ENCODE measurements around the gene GOLGA6A. TPM values are rescaled to one million over a fixed set of nuclear protein-coding genes. Genes with fewer than 3 reads are reported as not detected.

GOLGA6A gene
- total and polyA plus RNA-seq, 2 of the 8 experiments (the other 6 are each of a cell fraction or from before 2014, with no cell fraction given), result 0.80 to 1.0 TPM

DNA sequence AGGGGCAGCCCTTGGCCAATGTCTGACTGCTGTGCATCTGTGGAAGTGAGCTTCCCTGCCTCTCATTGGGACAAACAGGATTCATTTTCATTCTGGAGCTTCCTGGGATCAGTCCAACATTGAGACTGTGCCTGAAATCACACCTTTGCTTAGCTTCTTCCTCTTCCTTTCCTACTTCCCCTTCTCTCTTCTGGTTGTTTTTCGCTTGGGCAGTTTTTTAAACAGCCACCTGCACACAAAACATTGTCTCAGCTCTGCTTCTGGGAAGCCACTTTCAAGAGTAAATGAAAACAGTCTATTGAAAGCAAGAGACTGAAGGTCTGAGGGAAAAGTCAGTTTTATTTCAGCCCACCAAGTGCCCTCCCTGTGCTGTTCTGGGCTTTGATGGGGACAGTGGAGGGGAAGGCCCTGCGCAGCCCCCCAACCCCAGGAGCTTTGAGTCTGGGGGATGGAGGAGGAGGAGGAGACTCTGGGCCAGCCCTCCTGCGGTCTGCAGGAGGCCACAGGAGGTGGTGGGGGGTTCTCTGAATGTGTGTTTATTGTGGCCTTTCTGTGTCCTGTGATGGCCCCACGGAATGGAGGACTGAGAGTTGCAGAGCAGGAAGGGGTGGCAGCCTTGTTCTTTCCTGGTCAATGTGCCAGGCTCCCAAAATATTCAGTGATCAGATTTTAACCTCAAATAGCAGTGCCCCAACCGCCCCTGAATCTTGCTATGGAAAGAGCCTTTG, 40.2 kb upstream of the GOLGA6A start:
- H3K9me3 ChIP-seq (ENCODE audit: insufficient read depth in 2 of 2, low read depth in 1 of 2, low read length in 1 of 2), result no peaks in the 10 kb centered on the region
- 0 out of 2 replicates have a peak overlapping the region, but pooled peaks have one; percentile 16 for H2AFZ ChIP-seq (ENCODE audit: low read length)
- H2BK120ac ChIP-seq (replicated peaks; ENCODE audit: low read depth, low read length), result no peak overlapping the region
- H3K79me1 ChIP-seq (ENCODE audit: low read depth, low read length), result no peaks in the 10 kb centered on the region
- 51% methylated on average over 5 of the region's 5 CpGs; no CpG with 5 or more reads in 1 of the 2 experiments for WGBS, 2 experiments (ENCODE audit: extremely low coverage in 1 of 2, insufficient coverage in 1 of 2, insufficient read length in 1 of 2, insufficient replicate concordance in 2 of 2, low coverage in 1 of 2, low lambda C conversion rate in 2 of 2, missing lambda C conversion rate in 1 of 2)
- CTCF ChIA-PET (ENCODE audit: partially characterized antibody), result interaction anchor here (0.9 to 2.9 kb wide), 16 partner anchors 8 to 199 kb away, joined by 3 to 31 read pairs (median 5); partner anchors contain the start of gene STRA6
- peak overlapping the region; percentile 73 for H3K18ac ChIP-seq (ENCODE audit: extremely low read depth, low read length)
- H4K8ac ChIP-seq (ENCODE audit: extremely low read depth, insufficient read depth, low read length), result no peak overlapping the region
- peaks cover 2 to 18% (median 9%) of the 10 kb centered on the region in 4 experiments; a peak in 6 of 7 replicates for H3K27me3 ChIP-seq (replicated peaks in 1 of 4; ENCODE audit: control insufficient read depth in 3 of 4, extremely low read depth in 1 of 4, insufficient read depth in 3 of 4, low read length in 3 of 4)
- no peaks in the 10 kb centered on the region for H3K36me3 ChIP-seq (ENCODE audit: control insufficient read depth in 2 of 4, insufficient read depth in 4 of 4, low read length in 3 of 4)
- no peak overlapping the region for H4K5ac ChIP-seq (ENCODE audit: insufficient read length, low read depth, low read length)
- POLR2A ChIA-PET (ENCODE audit: partially characterized antibody), result interaction anchor here (0.8 to 1.6 kb wide), 8 partner anchors 8 to 205 kb away, joined by 3 to 5 read pairs (median 3); partner anchors contain the start of gene ISLR2
- no peak overlapping the region for H3K9ac ChIP-seq (replicated peaks in 1 of 4; ENCODE audit: extremely low read depth in 1 of 4, low read depth in 3 of 4, low read length in 3 of 4)
- TF ChIP-seq SRF (IDR thresholded peaks at IDR 0.05; ENCODE audit: low read depth, low read length) (no peak), JUND (IDR thresholded peaks at IDR 0.05; ENCODE audit: low read length) (no peak), RBBP5 (IDR thresholded peaks at IDR 0.05; ENCODE audit: borderline replicate concordance, low read depth, low read length) (peak; percentile 81; the same call in 1 of the 2 replicates), SIRT6 (IDR thresholded peaks at IDR 0.05; ENCODE audit: low read length) (no peak), ASH2L (IDR thresholded peaks at IDR 0.05; ENCODE audit: low read length) (peak; percentile 79)
- H3K23ac ChIP-seq (ENCODE audit: insufficient read length), result no peak overlapping the region
- no peak for DNase-seq (ENCODE audit: low read depth in 1 of 2, low spot score in 2 of 2)
- H2BK5ac ChIP-seq (ENCODE audit: low read depth, low read length), result peak overlapping the region; percentile 60; the same call in 1 of the 2 replicates
- no peaks in the 10 kb centered on the region; the same call in 1 of the 2 replicates for H3K23me2 ChIP-seq (ENCODE audit: low read depth, low read length)
- H4K91ac ChIP-seq (replicated peaks; ENCODE audit: insufficient read length, low read length), result no peak overlapping the region
- no peak for FAIRE-seq
- peak overlapping the region; percentile 7; the same call in 1 of the 2 replicates for H2AK5ac ChIP-seq (ENCODE audit: low read depth, low read length)
- H3K4me1 ChIP-seq (replicated peaks in 1 of 4; ENCODE audit: control insufficient read depth in 3 of 4, insufficient read depth in 4 of 4, low read length in 3 of 4), result peaks cover 2 to 14% (median 13%) of the 10 kb centered on the region in 4 experiments
- peak overlapping the region; percentile 80; the same call in 1 of the 2 replicates for H2BK20ac ChIP-seq (ENCODE audit: low read length)
- no peaks in the 10 kb centered on the region for H4K20me1 ChIP-seq (replicated peaks in 1 of 2; ENCODE audit: control insufficient read depth in 1 of 2, insufficient read depth in 2 of 2, low read length in 2 of 2)
- H2BK15ac ChIP-seq (ENCODE audit: low read length), result peak overlapping the region; percentile 72; the same call in 1 of the 2 replicates
- no peak overlapping the region for H3K4ac ChIP-seq (replicated peaks; ENCODE audit: insufficient read length, low read depth, low read length)
- H3K56ac ChIP-seq (replicated peaks; ENCODE audit: insufficient read length, low read depth, low read length), result no peak overlapping the region
- H3K4me3 ChIP-seq (ENCODE audit: extremely low read depth in 1 of 4, insufficient read depth in 2 of 4, low read depth in 3 of 4, low read length in 4 of 4), result 0 out of 8 replicates have a peak overlapping the region, but pooled peaks of 1 of the 4 experiments have one; percentile 10
- H2BK12ac ChIP-seq (ENCODE audit: low read depth, low read length), result peak overlapping the region; percentile 80; the same call in 1 of the 2 replicates
- H3K14ac ChIP-seq (ENCODE audit: insufficient read length), result no peak overlapping the region
- peak overlapping the region; percentile 43; a peak in 3 of 4 replicates for H3K4me2 ChIP-seq (ENCODE audit: insufficient read depth in 1 of 2, low read depth in 2 of 2, low read length in 2 of 2)
- no peaks in the 10 kb centered on the region for H3K79me2 ChIP-seq (ENCODE audit: control insufficient read depth in 1 of 2, insufficient read depth in 2 of 2, low read length in 2 of 2)
- no peak overlapping the region for H3K27ac ChIP-seq (ENCODE audit: low read depth, low read length)

Data from H1 (cell line).